Astrocyte of the cerebellum (primary cell): ENCODE measurements around the gene CPT2.

Source experiments
- DNase-seq: peaks from one replicate; pipeline ENCODE4 v3.0.0-alpha.2; 2011; ENCODE audit warnings: low read depth
- H3K4me3 ChIP-seq: 2 replicates; pipeline ENCODE4 v1.5.1; 2011; ENCODE audit warnings: mild to moderate bottlenecking, low read depth, low read length, moderate library complexity
- in situ Hi-C: cut with HindIII; loops from 2 replicates; pipeline ENCODE4 v1.10.0; 2017; ENCODE audit warnings: low sequenced_read_pairs
- TF ChIP-seq, protein P1 (sequence below): IDR thresholded peaks from 2 replicates; pipeline ENCODE4 v1.5.1; 2012; ENCODE audit warnings: low read length, low read depth, moderate library complexity, mild to moderate bottlenecking; ENCODE audit errors: missing control alignments

CPT2 gene

GRCh38 chr1:53210352-53210751 lies 13.7 kb downstream of the CPT2 start:
- DNase-seq: no peak
- no peak overlapping the region for H3K4me3 ChIP-seq
- TF ChIP-seq, protein P1, sequence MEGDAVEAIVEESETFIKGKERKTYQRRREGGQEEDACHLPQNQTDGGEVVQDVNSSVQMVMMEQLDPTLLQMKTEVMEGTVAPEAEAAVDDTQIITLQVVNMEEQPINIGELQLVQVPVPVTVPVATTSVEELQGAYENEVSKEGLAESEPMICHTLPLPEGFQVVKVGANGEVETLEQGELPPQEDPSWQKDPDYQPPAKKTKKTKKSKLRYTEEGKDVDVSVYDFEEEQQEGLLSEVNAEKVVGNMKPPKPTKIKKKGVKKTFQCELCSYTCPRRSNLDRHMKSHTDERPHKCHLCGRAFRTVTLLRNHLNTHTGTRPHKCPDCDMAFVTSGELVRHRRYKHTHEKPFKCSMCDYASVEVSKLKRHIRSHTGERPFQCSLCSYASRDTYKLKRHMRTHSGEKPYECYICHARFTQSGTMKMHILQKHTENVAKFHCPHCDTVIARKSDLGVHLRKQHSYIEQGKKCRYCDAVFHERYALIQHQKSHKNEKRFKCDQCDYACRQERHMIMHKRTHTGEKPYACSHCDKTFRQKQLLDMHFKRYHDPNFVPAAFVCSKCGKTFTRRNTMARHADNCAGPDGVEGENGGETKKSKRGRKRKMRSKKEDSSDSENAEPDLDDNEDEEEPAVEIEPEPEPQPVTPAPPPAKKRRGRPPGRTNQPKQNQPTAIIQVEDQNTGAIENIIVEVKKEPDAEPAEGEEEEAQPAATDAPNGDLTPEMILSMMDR: no peak
- in situ Hi-C loops: no loop called here

GRCh38 chr1:53210954-53211353 lies 14.3 kb downstream of the CPT2 start:
- DNase-seq: no peak
- in situ Hi-C loops: no loop called here
- no peak overlapping the region for H3K4me3 ChIP-seq
- TF ChIP-seq, protein P1: no peak

DNA sequence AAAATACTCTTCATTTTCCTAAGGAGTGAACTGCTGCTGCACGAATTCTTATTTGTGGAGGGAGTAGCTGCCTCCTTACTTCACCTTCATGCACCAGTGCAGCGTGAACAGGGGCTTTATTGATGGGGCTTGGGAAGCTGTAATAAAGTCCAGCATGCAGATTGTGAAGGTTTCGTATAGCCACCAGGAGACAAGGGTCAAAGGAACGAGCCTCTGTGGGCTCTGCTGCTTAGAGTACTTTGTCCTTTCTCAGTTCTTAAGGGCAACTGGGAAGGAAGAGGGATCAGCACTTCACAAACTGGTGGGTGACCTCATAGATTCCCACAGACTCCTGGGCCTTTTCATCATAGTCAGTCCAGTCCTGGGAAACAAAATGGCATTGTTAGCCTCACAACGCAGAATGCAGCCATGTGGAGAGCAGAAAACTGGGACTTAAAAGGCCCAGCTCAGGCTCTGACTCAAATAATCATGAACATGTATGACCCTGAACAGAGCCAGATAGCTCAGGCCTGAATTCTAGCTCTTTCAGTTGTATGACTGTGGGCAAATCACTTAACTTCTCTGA lies 17.8 kb downstream of the CPT2 start:
- TF ChIP-seq, protein P1: no peak
- DNase-seq: no peak
- in situ Hi-C loops: no loop called here
- no peak overlapping the region for H3K4me3 ChIP-seq

GRCh38 chr1:53218201-53218600 lies 21.6 kb downstream of the CPT2 start:
- DNase-seq: no peak
- no peak overlapping the region for H3K4me3 ChIP-seq
- TF ChIP-seq, protein P1: no peak
- in situ Hi-C loops: no loop called here

GRCh38 chr1:53219711-53220110 lies 23.1 kb downstream of the CPT2 start:
- in situ Hi-C loops: no loop called here
- H3K4me3 ChIP-seq: peak overlapping the region; percentile 84
- TF ChIP-seq, protein P1: no peak
- no peak for DNase-seq

DNA sequence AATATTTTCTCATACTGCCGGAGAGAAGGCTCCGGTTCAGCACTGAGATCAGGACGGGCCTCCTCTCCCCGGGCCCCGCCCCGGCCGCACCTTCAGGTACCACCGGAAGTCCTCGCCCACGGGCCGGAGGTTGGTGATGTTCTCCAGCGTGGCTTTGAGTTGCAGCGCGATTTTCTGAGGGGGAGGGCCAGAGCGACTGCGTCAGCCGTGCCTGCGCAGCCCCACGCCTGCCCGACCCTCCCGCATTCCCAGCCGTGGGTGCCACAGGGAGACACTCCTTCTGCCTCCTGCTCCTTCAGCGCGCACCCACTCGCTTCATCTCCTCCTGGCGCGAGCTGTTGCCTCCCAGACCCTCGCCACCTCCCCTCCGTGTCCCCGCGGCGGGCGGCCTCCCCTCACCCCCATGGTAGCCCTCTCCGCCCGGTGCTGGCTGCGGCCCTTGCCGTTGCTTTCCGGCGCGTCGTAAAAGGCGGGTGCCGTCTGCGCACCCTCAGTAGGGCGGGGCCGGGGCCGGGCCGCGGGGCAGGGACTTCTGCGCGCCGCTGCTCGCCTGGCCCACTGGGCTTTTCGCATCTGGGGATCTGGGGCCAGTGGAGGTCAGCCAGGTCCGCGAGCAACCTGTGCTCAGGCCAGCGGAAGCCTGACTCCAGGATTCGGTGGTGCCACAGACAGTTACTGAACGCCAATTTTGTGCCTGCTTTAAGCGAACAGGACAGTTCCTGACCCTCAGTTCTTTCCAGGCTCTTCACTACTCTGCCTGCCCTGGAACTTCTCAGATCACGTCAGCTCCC lies 23.7 kb downstream of the CPT2 start, which contains the start of gene CZIB:
TSS of gene CZIB (minus strand) at position 464 of the 791 bp plus-strand sequence. CDS start at position 405, 59 bp downstream.
- DNase-seq: peak; percentile 59
- peak within 1 kb of the TSS; percentile 84 for H3K4me3 ChIP-seq
- in situ Hi-C loops: no loop called here
- TF ChIP-seq, protein P1: no peak
